ENCODE results near the gene SLC35F3. TPM values are rescaled to one million over a fixed set of nuclear protein-coding genes. Genes with fewer than 3 reads are reported as not detected.

Gene SLC35F3
- total and polyA plus RNA-seq, 4 donors: 0.01 to 0.37 (median 0.08) TPM; not detected in 1

DNA sequence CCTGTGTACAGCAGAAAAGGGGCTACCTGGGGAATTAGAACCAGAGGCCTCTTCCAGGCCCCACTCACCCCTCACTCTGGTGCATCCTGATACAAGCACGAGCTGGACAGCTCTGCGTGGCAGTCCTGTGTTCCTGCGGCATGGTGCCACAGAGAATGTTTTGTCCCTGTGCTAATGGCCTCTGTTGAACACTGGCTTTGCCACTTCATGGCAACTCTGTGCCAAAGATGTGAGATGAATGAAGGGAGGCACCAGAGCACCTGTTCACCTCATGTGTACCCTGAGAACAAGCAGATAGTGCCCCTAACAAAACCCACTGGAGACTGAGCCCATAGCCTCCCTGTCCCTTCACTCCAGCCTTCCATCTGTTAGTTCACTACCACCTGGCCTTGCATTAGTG lies 269.5 kb downstream of the SLC35F3 start (continued):
- TF ChIP-seq, protein P1, sequence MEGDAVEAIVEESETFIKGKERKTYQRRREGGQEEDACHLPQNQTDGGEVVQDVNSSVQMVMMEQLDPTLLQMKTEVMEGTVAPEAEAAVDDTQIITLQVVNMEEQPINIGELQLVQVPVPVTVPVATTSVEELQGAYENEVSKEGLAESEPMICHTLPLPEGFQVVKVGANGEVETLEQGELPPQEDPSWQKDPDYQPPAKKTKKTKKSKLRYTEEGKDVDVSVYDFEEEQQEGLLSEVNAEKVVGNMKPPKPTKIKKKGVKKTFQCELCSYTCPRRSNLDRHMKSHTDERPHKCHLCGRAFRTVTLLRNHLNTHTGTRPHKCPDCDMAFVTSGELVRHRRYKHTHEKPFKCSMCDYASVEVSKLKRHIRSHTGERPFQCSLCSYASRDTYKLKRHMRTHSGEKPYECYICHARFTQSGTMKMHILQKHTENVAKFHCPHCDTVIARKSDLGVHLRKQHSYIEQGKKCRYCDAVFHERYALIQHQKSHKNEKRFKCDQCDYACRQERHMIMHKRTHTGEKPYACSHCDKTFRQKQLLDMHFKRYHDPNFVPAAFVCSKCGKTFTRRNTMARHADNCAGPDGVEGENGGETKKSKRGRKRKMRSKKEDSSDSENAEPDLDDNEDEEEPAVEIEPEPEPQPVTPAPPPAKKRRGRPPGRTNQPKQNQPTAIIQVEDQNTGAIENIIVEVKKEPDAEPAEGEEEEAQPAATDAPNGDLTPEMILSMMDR (IDR thresholded peaks at IDR 0.05; ENCODE audit: low read depth, low read length, missing input control): no peak
- TF ChIP-seq, protein P2, sequence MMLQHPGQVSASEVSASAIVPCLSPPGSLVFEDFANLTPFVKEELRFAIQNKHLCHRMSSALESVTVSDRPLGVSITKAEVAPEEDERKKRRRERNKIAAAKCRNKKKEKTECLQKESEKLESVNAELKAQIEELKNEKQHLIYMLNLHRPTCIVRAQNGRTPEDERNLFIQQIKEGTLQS (IDR thresholded peaks at IDR 0.05): no peak
- TF ChIP-seq FOXA1 (IDR thresholded peaks at IDR 0.05) (no peak), EGR1 (IDR thresholded peaks at IDR 0.05; ENCODE audit: low read depth in 2 of 2) (no peak), GABPA (IDR thresholded peaks at IDR 0.05 in 1 of 2, conservative IDR thresholded peaks at IDR 0.05 in 1 of 2) (no peak), FOXA2 (IDR thresholded peaks at IDR 0.05) (no peak), RAD21 (IDR thresholded peaks at IDR 0.05) (no peak), TAF1 (conservative IDR thresholded peaks at IDR 0.05) (no peak)
- TF ChIP-seq, protein P3, sequence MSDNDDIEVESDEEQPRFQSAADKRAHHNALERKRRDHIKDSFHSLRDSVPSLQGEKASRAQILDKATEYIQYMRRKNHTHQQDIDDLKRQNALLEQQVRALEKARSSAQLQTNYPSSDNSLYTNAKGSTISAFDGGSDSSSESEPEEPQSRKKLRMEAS (IDR thresholded peaks at IDR 0.05): no peak

DNA sequence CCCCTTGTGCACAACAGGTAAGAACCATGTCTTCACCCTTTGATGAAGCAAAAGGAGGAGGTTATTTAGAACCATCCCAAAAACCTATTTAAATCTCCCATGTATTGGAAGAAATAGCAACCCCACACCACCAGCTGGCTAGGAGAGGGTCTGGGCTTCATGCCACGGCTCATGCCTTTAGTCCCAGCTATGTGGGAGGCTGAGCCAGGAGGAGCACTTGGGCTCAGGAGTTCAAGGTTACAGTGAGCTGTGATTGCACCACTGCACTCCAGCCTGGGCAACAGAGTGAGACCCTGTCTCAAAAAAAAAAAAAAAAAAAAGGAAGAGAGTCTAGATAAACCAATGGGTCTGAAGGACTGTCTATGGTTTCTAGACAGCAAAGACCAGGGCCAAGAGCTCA lies 270.9 kb downstream of the SLC35F3 start:
- no peak for DNase-seq (ENCODE audit: low spot score)
- H3K9ac ChIP-seq (ENCODE audit: low read depth in 1 of 2, low read length in 2 of 2): no peak overlapping the region
- peaks cover 0 to 5% (median 0%) of the 10 kb centered on the region in 4 donors for H3K27me3 ChIP-seq (ENCODE audit: control insufficient read depth in 4 of 4, insufficient read depth in 4 of 4, low read length in 3 of 4)
- H3K27ac ChIP-seq (ENCODE audit: low read depth in 1 of 2, low read length in 2 of 2): no peak overlapping the region
- 84% methylated on average over 1 of the region's 1 CpG for WGBS
- no peak for TF ChIP-seq HNF4G (IDR thresholded peaks at IDR 0.05)
- no peak overlapping the region for H3K4me3 ChIP-seq (ENCODE audit: low read depth in 1 of 3, low read length in 3 of 3)
- H3K36me3 ChIP-seq (ENCODE audit: control insufficient read depth in 4 of 4, insufficient read depth in 3 of 4, low read depth in 1 of 4, low read length in 3 of 4): no peaks in the 10 kb centered on the region
- H3K9me3 ChIP-seq (ENCODE audit: control insufficient read depth in 4 of 4, low read length in 3 of 4): no peaks in the 10 kb centered on the region
- H3K4me1 ChIP-seq (ENCODE audit: control insufficient read depth in 4 of 4, insufficient read depth in 4 of 4, low read length in 3 of 4): no peaks in the 10 kb centered on the region

DNA sequence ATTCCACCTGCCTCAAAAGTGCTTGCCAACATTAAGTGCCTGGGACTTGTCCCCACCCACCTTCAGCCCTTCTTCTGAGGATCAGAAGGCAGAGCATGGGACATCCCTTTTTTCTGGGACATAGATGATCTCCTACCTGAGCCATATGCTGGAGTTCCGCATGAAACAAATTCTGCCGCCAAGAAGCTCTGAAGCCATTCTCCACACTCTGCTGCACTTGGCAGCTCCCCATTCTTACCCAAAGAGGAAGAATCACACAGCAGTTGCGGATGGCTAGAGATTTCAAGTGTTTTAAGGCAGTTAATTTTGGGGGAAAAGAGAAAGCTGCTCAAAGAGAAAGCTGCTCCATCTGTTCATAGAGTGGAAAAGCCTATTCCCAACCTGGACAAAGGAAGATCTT lies 271.5 kb downstream of the SLC35F3 start:
- 94% methylated on average over 3 of the region's 3 CpGs for WGBS
- TF ChIP-seq EGR1 (IDR thresholded peaks at IDR 0.05; ENCODE audit: low read depth in 2 of 2) (no peak), YY1 (IDR thresholded peaks at IDR 0.05) (no peak), HNF4G (IDR thresholded peaks at IDR 0.05) (no peak), SP1 (IDR thresholded peaks at IDR 0.05) (no peak), TAF1 (conservative IDR thresholded peaks at IDR 0.05) (no peak), NR2F2 (IDR thresholded peaks at IDR 0.05) (no peak), JUND (IDR thresholded peaks at IDR 0.05) (no peak), GABPA (IDR thresholded peaks at IDR 0.05 in 1 of 2, conservative IDR thresholded peaks at IDR 0.05 in 1 of 2) (no peak), RAD21 (IDR thresholded peaks at IDR 0.05) (no peak), HNF4A (conservative IDR thresholded peaks at IDR 0.05) (no peak), RXRA (IDR thresholded peaks at IDR 0.05) (no peak), FOXA2 (IDR thresholded peaks at IDR 0.05) (no peak), FOXA1 (IDR thresholded peaks at IDR 0.05) (no peak)
- TF ChIP-seq, protein P2 (IDR thresholded peaks at IDR 0.05): no peak
- TF ChIP-seq, protein P3 (IDR thresholded peaks at IDR 0.05): no peak
- TF ChIP-seq, protein P1 (IDR thresholded peaks at IDR 0.05; ENCODE audit: low read depth, low read length, missing input control): no peak
- TF ChIP-seq, protein P4, sequence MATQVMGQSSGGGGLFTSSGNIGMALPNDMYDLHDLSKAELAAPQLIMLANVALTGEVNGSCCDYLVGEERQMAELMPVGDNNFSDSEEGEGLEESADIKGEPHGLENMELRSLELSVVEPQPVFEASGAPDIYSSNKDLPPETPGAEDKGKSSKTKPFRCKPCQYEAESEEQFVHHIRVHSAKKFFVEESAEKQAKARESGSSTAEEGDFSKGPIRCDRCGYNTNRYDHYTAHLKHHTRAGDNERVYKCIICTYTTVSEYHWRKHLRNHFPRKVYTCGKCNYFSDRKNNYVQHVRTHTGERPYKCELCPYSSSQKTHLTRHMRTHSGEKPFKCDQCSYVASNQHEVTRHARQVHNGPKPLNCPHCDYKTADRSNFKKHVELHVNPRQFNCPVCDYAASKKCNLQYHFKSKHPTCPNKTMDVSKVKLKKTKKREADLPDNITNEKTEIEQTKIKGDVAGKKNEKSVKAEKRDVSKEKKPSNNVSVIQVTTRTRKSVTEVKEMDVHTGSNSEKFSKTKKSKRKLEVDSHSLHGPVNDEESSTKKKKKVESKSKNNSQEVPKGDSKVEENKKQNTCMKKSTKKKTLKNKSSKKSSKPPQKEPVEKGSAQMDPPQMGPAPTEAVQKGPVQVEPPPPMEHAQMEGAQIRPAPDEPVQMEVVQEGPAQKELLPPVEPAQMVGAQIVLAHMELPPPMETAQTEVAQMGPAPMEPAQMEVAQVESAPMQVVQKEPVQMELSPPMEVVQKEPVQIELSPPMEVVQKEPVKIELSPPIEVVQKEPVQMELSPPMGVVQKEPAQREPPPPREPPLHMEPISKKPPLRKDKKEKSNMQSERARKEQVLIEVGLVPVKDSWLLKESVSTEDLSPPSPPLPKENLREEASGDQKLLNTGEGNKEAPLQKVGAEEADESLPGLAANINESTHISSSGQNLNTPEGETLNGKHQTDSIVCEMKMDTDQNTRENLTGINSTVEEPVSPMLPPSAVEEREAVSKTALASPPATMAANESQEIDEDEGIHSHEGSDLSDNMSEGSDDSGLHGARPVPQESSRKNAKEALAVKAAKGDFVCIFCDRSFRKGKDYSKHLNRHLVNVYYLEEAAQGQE (IDR thresholded peaks at IDR 0.05): no peak
- TF ChIP-seq, protein P5, sequence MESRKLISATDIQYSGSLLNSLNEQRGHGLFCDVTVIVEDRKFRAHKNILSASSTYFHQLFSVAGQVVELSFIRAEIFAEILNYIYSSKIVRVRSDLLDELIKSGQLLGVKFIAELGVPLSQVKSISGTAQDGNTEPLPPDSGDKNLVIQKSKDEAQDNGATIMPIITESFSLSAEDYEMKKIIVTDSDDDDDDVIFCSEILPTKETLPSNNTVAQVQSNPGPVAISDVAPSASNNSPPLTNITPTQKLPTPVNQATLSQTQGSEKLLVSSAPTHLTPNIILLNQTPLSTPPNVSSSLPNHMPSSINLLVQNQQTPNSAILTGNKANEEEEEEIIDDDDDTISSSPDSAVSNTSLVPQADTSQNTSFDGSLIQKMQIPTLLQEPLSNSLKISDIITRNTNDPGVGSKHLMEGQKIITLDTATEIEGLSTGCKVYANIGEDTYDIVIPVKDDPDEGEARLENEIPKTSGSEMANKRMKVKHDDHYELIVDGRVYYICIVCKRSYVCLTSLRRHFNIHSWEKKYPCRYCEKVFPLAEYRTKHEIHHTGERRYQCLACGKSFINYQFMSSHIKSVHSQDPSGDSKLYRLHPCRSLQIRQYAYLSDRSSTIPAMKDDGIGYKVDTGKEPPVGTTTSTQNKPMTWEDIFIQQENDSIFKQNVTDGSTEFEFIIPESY (IDR thresholded peaks at IDR 0.05): no peak
- no peaks in the 10 kb centered on the region for H3K4me1 ChIP-seq (ENCODE audit: control insufficient read depth in 4 of 4, insufficient read depth in 4 of 4, low read length in 3 of 4)

More for the DNA sequence above, 271.5 kb downstream of the SLC35F3 start:
- Histone ChIP-seq H3K9me3 (ENCODE audit: control insufficient read depth in 4 of 4, low read length in 3 of 4) (no peaks in the 10 kb centered on the region), H3K27ac (ENCODE audit: low read depth in 1 of 2, low read length in 2 of 2) (no peak overlapping the region), H3K27me3 (ENCODE audit: control insufficient read depth in 4 of 4, insufficient read depth in 4 of 4, low read length in 3 of 4) (peaks cover 0 to 5% (median 0%) of the 10 kb centered on the region in 4 donors), H3K4me3 (ENCODE audit: low read depth in 1 of 3, low read length in 3 of 3) (no peak overlapping the region), H3K36me3 (ENCODE audit: control insufficient read depth in 4 of 4, insufficient read depth in 3 of 4, low read depth in 1 of 4, low read length in 3 of 4) (no peaks in the 10 kb centered on the region), H3K9ac (ENCODE audit: low read depth in 1 of 2, low read length in 2 of 2) (no peak overlapping the region)
- DNase-seq (ENCODE audit: low spot score): no peak
